Vagina (tissue), 2 donors: ENCODE measurements around the gene ERMAP.

Experiments
- CTCF ChIP-seq, 3 experiments: fragments of 450-650 bp in 2 of 3; fragments of 200-600 bp in 1 of 3; sonication (generic) in 1 of 3; IDR thresholded peaks; one replicate each; pipeline ENCODE4 v1.5.1; 2017 to 2019; ENCODE audit warnings: antibody characterized with exemption in 3 of 3, mild to moderate bottlenecking in 2 of 3, moderate library complexity in 2 of 3
- POLR2A ChIP-seq, 2 donors: fragments of 450-650 bp; IDR thresholded peaks; one replicate each; pipeline ENCODE4 v1.6.1; 2017; ENCODE audit warnings: antibody characterized with exemption in 2 of 2, mild to moderate bottlenecking in 2 of 2, moderate library complexity in 2 of 2

GRCh38 chr1:42841440-42842147 is 24.7 kb downstream of the ERMAP start:
- TF ChIP-seq CTCF (IDR thresholded peaks at IDR 0.05) (no peak), POLR2A (IDR thresholded peaks at IDR 0.05) (no peak)
